ENCODE measurements around the gene SASH1.

- TF ChIP-seq POLR2A (IDR thresholded peaks at IDR 0.05; ENCODE audit: low read length) (no peak), GATA1 (IDR thresholded peaks at IDR 0.05; ENCODE audit: low read depth, low read length) (no peak)
These were observed 12.8 kb upstream of the SASH1 start for GRCh38 chr6:148329596-148330381.
